GM12891 (cell line): ENCODE measurements around the gene MATN1.

Experiments
- DNase-seq: peaks from one replicate; pipeline ENCODE4 v3.0.0; 2011; ENCODE audit warnings: low spot score; ENCODE audit not compliant: insufficient read length
- FAIRE-seq: peaks from 2 replicates; lab custom pipeline; 2011; peaks lifted over from hg19 to GRCh38; lab: Jason Lieb, UNC
- PAX5 ChIP-seq: IDR thresholded peaks from 2 replicates; pipeline ENCODE4 v1.6.1; 2011; ENCODE audit warnings: low read length, moderate library complexity, mild to moderate bottlenecking; ENCODE audit not compliant: insufficient read depth, severe bottlenecking
- POLR2A ChIP-seq: IDR thresholded peaks from 2 replicates; pipeline ENCODE4 v1.6.1; 2011; ENCODE audit warnings: low read depth, low read length, control low read depth
- POLR2AphosphoS5 ChIP-seq: IDR thresholded peaks from 2 replicates; pipeline ENCODE4 v1.6.1; 2011; ENCODE audit warnings: low read depth, low read length, control low read depth
- POU2F2 ChIP-seq: IDR thresholded peaks from 2 replicates; pipeline ENCODE4 v1.6.1; 2011; ENCODE audit warnings: low read depth, mild to moderate bottlenecking, control low read depth, low read length, moderate library complexity
- SPI1 ChIP-seq: IDR thresholded peaks from 2 replicates; pipeline ENCODE4 v1.6.1; 2011; ENCODE audit warnings: low read depth, low read length, control low read depth
- TAF1 ChIP-seq: IDR thresholded peaks from 2 replicates; pipeline ENCODE4 v1.6.1; 2011; ENCODE audit warnings: low read depth, low read length, control low read depth

MATN1 gene

DNA sequence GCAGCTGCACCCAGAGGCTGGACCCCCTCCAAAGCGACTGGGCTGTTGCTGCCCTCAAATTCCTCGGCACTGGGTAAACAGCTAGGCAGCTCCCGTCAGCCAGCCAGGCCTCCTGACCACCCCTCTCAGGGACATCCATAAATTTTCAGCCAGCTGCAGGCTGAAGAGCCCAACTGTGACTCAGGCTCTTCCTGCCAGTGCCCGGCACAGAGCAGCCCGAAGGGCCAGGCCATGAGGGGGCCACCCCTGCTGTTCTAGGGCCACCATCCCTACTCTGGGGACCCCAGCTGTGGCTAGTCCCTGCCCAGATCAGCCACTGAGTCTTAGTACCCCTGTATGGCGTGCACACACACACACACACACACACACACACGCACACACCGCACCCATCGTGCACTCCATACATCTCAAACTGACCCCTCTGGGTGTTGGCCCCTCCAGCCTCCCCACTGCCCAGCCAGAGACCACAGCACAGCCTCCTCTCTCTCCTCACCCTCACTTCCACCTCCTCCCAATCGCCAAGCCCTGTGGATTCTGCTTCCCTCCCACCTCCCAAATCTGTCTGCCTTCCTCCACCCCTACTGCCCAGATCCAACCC lies 40.4 kb upstream of the MATN1 start:
- no peak for FAIRE-seq
- no peak for DNase-seq
- no peak for TF ChIP-seq TAF1
- no peak for TF ChIP-seq POLR2A
- no peak for TF ChIP-seq PAX5
- no peak for TF ChIP-seq POLR2AphosphoS5
- TF ChIP-seq SPI1: no peak
- TF ChIP-seq POU2F2: no peak

DNA sequence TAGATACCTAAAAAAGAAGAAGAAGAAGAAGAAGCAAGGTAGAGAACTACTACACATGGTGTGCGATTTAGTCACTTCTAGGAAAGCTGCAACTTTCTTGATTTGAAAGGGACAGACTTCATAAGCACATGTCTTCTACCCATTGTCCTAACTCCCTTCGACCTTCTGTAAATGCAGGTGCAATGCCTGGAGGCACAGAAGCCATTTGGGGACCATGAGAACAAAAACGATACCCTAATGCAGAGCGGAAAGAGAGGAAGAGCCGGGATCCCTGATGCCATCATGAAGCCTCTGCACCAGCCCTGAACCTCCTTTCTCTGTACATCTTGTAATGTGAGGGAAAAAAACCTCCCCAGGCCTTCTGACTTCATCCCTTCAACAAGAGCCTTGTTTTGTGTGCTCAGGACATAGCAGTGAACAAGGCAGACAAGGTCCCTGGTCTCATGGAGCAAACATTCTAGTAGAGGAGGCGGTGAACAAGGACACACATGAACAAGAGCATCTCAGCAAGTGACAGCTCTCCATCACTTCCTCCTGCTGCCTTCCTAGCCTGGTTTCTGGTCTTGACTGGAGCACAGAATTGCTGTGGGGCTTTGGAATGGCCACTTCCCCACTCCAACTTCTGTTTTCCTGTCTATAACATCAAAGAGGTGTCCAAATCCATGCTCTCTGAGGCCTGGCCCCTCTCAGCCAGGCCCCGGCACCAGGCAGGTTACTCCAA lies 39.7 kb upstream of the MATN1 start:
- FAIRE-seq (peak; percentile 83), DNase-seq (no peak)
- TF ChIP-seq POLR2A (no peak), SPI1 (peak; percentile 37), PAX5 (no peak), POLR2AphosphoS5 (no peak), POU2F2 (no peak), TAF1 (0 out of 2 replicates have a peak, but pooled peaks have one; percentile 33)

DNA sequence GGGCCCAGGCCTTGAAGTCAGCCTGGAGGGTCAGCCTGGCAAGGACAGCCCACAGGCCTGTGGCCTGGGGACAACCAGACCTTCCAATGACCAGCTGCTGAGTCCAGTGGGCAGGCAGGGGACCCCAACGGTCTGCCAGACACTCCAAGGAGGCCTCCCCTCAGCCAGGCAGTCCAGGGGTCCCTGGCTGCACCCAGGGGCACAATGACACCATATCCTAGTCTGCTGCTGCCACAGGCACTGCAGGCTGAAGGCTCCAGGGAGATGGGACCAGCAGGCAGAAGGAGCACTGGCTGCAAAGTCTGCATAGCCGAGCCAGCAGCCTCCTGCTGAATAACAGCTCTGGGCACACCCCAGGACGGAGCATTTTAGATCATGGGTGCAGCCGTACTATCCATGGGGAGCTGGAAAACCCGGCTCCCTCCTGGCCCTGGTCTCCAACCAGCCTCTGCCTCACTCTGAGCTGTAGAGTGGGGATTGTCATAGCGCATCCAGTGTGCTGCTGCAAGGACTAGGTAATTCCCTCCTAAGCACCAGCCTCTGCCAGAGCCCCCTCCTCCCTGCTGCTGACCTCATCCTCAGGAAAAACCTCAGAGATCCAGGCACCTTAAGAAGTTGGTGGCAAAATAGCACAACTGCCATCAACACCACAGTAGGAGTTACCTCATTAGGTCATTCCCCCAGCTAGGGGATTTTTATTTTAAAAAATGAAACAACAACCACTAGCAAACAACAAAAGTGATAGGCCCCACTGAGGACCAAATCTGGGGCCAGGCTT lies 39.0 kb upstream of the MATN1 start:
- peak; percentile 69 for FAIRE-seq
- no peak for TF ChIP-seq POU2F2
- TF ChIP-seq POLR2AphosphoS5: no peak
- no peak for TF ChIP-seq SPI1
- no peak for TF ChIP-seq PAX5
- TF ChIP-seq POLR2A: no peak
- no peak; the same call in 1 of the 2 replicates for TF ChIP-seq TAF1

DNA sequence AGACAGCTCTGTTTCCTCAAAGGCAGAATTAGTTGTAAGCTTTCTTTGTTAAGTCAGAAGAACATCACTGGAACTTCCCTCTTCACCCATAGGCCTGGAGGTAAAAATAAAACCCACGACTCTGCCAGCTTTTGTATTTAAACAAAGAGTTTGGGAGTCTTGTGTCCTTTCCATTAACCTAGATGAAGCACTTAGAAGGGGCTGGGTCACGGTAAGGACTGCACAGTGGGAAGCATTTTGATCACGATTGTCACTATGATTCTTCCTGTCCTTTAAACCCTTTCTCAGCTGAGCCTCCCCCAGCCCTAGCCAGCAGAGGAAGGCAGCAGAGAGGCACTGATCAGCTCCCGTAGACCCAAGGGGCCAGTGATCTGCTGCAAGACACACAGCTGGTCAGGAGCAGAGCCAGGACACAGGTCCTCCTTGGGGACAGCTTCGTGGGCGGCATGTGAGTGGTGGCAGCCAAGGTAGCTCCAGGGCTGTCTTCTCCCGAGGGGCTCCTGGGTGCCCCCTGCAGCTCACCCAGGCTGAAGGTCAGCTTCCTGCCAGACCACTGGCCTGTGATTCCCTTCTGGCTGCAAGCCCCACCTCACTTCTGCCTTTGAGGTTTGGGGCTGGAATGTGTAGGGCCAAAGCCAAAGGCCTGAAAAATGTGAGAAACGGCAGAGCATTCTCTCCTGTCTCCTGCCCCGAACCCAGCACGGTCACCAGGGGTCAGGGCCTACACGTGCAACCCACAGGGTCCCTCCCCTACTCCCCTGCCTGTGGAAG lies 38.2 kb upstream of the MATN1 start:
- DNase-seq: no peak
- TF ChIP-seq POU2F2: no peak
- TF ChIP-seq POLR2AphosphoS5: no peak
- no peak; the same call in 1 of the 2 replicates for TF ChIP-seq TAF1
- TF ChIP-seq POLR2A: no peak
- no peak for TF ChIP-seq PAX5
- TF ChIP-seq SPI1: no peak
- FAIRE-seq: peak; percentile 94

More for the DNA sequence above, 39.0 kb upstream of the MATN1 start:
- no peak for DNase-seq

DNA sequence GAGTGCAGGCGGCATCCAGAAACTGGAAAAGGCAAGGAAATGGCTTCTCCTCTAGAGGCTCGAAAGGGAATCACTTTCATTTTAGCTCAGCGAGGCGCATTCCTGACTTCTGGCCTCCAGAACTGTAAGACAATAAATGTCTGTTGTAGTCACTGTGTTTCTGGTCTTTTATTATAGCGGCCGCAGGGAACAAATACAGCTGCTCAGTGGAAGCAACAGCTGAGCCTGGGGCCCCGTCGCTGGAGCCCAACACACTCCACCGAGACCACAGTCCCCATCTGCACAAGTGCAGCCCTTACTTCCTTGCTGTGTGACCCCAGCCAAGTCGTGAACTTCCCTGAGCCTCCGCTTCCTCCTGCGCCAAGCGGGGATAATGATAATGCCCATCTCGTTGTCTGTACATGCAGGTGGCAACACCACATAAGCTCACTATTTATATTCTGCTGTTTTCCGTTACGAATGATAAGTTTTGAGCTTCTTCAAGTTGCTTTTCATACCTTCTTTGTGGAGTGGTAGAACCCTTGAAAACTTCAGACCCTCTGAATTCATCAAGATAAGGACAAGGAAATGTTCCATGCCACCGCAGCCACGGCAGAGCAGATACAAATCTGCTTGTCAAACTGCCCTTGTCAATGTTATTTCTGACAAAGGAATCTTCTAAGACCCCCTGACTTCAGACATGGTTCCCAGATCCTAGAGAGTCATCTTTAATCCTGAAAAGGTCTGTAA lies 37.4 kb upstream of the MATN1 start:
- FAIRE-seq: peak; percentile 91
- TF ChIP-seq SPI1: no peak
- 0 out of 2 replicates have a peak, but pooled peaks have one; percentile 24 for TF ChIP-seq TAF1
- no peak for DNase-seq

DNA sequence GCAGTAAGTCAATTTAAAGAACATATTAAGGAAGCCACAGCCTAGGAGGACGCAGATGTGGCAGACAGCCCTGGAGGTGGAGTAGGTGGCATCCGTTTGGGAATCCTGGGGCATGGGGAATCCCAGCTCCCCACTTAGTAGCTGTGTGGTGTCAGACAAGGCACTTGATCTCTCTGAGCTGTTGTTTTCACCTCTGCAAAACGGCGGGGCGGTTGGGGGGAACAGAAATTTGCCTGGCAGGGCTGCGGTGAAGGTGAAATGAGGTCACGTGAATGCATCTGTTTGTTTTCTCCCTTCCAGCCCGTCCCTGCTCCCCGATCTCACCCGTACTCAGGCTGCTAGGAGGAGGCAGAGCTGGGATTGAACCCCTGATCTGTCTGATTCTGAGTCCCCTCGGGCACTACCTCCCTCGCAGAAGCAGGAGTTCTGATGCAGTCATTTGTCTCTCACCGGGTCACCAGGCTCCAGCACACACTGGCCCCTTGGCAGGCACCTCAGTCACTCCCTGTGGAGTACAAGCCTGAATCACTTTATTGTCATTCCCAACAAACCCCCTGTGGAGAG lies 36.4 kb upstream of the MATN1 start:
- TF ChIP-seq PAX5: no peak
- no peak for TF ChIP-seq POLR2AphosphoS5
- TF ChIP-seq POLR2A: no peak; the same call in 1 of the 2 replicates
- peak; percentile 45; the same call in 1 of the 2 replicates for TF ChIP-seq SPI1
- TF ChIP-seq TAF1: no peak
- TF ChIP-seq POU2F2: peak; percentile 84; the same call in 1 of the 2 replicates
- DNase-seq: no peak
- FAIRE-seq: peak; percentile 99

DNA sequence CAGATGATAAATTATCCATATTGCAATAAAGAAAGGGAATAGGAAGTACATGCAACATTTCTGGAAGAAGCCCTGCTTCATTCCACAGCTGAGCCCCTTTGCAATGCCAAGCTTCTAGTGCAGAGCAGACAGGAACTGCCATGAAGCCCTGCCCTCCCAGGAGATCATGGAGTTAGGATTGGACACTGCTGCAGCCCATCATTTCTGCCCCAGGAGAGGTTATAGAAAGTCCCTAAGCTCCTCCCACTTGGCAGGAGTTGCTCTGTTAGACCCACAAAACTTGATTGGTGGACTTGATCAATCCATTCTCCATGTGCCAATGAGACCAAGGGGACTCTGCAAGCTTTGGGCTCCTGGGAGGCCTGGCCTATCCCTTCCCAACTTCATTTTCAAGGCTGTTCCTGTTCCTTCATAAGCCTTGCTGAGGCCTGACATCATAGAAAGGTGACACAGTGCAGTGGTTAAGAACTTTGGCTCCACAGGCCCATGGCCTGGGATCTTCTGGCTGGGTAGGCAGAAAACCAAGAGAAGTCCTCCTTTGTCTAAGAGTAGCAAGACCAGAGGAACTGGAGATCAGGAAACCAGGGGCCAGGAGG lies 35.5 kb upstream of the MATN1 start:
- FAIRE-seq: peak; percentile 90
- TF ChIP-seq POLR2A (0 out of 2 replicates have a peak, but pooled peaks have one; percentile 39), SPI1 (peak; percentile 33; the same call in 1 of the 2 replicates), PAX5 (no peak), POU2F2 (no peak), TAF1 (peak; percentile 66; the same call in 1 of the 2 replicates)
- no peak for DNase-seq

DNA sequence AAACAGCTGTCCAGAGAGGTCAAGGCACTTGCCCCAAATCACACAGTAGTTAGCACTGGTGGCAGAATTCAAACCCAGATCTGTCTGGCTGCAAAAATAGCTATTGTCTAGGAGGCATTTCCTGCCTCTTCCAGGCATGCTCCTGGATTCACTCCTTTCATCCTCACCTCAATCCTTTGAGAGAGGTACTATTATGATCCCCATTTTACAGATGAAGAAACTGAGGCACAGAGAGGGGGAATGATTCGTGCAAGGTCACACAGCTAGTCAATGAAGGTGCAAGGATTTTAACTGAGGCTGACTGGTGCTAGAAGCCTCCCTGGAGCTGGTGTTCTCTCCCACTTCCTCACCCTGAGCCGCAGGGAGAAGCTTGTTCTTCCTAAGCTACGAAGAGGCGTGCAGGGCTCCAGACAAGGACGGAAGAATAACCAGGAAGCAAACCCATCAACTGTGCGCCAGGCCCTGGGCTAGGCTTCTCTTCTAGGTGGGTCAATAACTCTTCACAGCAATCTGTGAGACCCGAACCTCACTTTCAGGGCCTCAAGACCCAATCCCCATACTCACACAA lies 34.8 kb upstream of the MATN1 start:
- FAIRE-seq (no peak), DNase-seq (no peak)
- TF ChIP-seq SPI1 (peak; percentile 46; the same call in 1 of the 2 replicates), POU2F2 (no peak)
